RPMI8226 (cell line): ENCODE results near the gene HPF1.
A peak's percentile ranks its signal among the peaks of the same experiment; 100 is the strongest.
"Not testable (repeated sequence)": the region's sequence is repeated elsewhere in the genome, so short reads cannot be mapped to it uniquely, and the experiment has no call there.

Source experiments
- DNase-seq: peaks from one replicate; pipeline ENCODE4 v3.0.0-alpha.2; 2015

HPF1 gene

DNA sequence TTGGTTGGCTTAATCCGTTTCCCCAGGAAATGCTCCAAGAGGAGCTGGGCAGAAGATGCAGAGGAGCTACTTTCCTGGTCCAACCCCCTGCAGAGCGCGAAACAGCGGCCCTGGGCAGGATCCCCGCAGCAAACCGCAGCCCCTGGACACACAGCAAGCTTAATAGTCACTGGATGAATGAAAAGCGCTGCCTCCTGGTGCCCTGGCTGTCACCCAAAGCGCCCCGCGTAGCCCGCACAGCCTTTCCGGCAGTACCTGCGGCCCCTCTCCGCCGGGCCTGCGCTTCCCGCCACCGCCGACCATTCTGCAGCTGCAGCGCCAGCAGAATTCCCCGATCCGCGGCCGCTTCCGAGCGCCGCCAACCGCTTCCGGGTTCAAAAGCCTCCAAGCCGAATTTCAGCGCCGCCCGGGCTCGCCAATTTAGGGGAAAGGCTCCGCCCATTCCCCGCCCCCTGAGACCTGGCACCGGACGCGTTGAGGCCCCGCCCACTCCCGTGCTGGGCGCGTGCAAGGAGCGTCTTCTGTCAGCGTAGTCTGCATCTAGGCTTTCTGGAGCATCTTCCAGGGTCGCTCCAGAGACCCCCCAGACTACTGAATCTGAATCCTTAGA lies at the start of gene HPF1:
Gene HPF1, minus strand, starts transcription at position 370 of the 610 bp plus-strand sequence. Its CDS starts 67 bp downstream, at position 303.
- DNase-seq: peak; percentile 95

DNA sequence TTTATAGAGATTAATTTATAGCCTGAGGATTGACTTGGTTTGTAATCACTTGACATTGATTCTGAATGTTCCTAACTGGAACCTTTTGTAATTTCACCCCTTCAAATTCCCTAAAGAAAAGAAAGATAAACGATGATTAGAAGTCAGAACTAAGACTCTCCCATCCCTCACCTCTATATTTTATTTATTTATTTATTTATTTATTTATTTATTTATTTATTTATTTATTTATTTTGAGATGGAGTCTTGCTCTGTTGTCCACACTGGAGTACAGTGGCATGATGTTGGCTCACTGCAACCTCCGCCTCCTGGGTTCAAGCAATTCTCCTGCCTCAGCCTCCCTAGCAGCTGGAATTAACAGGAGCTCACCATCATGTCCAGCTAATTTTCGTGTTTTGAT lies 49.0 kb upstream of the HPF1 start:
- DNase-seq: not testable (repeated sequence)

DNA sequence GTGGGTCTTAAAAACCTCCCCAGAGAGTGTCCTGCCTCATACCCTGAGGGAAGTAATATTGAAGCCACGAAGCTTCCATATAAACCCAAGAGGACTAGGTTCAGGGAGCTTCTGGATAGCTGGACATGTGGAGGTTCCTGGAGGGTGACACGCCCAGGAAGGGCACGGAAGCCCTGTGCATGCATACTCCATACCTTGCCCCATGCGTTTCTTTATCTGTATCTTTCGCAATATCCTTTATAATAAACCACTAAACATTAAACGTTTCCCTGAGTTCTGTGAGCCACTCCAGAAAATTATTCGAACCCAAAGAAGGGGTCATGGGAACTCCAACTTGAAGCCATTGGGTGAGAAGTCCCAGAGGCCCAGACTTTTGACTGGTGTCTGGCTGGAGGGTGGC lies 45.7 kb upstream of the HPF1 start:
- no peak for DNase-seq

DNA sequence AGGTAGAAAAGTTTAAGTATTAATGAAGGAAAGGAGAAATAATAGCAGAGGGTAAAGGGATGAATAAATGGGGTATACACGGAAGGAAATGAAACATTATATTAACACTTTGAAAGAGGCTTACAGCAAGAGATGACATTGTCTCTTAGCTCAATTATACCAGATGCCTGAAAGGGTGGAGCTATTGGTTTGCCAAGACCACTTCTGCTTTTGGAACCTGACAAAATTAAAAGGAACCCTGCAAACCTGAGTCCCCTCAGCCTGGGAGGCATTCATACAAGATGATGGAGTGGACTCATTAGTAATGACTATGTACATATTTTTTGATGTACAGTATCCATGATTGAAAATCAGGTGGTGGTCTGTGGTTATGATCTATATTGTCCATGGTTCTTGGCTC lies 45.1 kb upstream of the HPF1 start:
- DNase-seq: no peak

DNA sequence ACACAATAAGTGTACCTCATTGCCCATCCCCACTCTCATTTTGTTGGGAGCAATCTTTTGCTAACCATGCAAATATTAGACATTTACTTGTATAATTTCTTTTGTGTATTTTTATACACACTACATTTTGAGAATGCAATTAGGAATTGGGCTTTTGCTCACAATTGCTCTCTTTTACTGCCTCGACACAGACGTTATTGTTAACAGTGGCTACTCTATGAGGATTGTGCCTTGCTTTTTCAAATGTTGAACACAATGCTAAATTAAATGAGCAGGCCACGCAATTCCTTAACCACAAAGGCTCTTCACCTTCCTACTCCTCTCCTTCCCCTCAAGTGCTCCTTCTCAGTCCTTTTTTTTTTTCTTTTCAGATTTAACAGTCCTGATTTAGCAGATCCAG lies 42.8 kb upstream of the HPF1 start:
- DNase-seq: no peak

DNA sequence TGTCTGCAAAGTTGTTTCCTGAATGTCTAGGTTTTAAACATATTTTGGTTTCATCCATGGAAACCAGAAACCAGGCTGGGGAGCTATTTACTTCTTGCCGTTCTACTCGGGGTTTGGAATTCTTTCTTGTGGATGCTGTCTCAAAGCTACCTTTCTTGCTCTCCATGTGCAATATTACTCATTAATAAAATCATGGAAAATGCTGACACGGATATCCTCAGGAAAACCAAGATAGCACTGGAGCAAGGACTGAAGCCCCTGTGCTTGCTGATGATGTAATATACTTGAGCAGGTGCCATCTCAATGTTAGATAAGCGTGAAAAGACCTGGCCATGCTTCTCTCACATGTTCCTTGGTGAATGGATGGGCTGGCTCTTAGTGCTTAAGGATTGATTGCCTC lies 41.5 kb upstream of the HPF1 start:
- DNase-seq: no peak

DNA sequence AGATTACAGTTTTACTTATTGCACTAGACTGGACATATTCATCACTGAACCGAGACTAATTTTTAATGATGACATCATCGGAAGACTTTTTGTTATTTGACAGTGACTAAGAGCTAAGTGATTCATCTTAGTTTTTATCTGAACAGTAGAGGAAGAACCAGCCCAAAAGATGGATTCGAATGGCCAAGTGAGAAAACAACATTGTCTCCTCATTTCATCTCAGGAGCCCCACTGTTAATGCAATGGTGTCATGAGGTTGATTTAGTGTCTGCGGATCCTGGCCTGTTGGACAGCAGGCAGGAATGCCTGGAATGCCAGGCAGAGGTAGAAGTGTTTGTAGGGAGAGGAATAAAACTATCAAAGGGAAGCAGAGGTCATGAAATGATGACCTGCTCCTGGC lies 37.8 kb upstream of the HPF1 start:
- DNase-seq: no peak

DNA sequence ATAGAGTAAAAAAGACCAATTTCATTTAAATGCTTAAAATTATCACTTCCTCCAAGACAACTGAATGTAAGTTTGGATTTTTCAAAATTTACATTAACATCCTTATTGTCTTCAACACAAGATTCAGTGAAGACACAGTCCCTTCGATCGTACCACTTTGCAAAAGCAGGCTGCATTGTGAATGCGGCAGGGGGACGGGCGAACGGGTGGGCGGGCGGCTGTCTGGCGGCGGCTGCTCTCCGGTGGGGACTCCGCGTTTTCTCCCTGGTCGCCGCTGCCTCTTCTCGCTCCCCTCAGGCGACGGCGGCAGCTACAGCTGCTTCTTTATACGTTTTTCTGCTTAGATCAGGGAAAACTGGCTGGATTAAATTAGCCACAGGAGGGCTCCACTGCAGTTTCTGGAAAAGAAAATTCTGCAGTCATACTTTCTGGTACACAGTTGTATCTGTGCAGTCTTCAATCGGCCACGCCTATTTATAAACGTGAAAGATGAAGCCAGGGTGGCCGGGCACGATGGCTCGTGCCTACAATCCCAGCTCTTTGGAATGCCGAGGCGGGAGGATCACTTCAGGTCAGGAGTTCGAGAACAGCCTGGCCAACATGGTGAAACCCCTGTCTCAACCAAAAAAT lies 33.9 kb upstream of the HPF1 start:
- peak; percentile 64 for DNase-seq

DNA sequence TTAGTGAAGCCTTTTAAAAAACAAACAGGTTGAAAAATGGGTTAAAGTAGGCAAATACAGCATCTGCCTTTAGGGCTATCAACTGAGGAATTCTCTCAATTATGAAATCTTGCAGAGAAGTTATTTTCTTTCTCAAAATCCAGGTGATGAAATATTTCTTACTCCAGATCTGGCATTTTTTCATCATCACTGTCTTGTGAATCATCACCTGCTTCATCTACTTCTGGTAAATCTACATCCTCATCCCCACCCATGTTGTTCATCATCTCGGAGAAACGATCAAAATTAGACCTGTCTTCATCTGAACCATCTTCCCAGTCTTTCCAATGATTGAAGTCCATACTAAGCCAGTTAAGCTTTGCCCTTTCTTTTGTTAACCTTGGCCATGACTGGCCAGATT lies 33.3 kb upstream of the HPF1 start:
- no peak for DNase-seq

DNA sequence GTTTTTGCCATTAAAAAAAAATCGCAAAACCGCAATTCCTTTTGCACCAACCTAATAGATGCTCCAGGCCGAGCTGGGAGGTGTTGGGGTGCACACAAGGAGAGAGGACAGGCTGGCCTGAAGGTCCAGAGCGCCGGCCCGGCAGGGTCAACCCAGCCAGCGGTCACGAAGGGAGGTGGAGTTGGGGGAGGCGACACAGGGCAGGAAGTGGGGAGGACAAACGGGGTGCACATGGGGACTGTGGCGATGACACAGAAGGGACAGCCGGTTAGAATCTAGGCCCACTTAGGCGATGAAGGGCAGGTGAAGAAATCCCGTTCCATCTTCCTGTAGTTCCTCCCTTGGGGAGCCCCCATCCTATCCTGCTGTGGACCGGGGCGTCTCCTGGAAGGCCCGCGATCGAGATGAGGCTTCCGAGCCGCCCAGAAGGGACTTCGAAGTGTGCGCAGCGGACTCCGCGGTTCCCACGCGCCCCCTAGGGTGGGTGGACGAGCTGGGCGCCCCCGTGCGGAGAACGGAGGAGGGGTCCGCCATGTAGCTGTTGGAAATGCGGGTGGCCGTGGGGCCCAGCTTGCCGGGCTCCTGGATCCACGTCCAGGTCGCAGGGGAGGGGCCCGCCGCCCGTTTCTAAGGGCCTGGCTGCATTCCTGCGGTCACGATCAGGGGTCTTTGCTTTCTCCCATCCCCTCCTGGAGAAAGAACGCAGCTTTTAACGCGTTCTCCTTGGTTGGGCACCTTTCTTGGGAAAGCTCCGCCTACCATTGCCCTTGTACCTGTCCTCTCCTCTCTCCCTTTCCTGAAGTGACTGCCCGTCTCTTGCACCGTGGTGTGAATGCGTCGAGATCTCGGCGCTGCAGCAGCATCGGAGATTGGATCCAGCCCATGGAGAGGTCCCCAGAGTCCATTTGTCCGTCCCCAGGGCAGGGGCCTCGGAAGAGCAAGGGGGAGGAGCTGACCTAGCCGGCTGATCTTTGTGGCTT lies 17.0 kb upstream of the HPF1 start:
- no peak for DNase-seq

DNA sequence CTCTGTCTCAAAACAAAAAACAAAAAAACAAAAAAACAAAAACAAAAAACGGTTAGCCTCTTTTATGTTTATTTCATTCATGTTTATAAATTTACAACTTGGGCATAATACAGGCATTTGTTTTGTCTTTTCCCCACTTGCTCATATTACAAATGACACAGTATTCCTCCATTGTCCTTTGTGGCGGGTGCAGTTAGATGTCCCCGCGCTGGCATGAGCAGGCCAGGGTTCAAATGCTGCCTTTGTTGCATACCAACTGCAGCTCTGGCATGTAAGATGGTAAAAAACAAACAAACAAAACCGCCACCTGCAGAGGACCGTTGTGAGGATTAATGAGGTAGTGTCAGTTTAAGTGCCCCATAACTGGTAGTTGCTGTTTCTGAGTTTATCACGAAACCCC lies 16.1 kb upstream of the HPF1 start:
- DNase-seq: no peak

DNA sequence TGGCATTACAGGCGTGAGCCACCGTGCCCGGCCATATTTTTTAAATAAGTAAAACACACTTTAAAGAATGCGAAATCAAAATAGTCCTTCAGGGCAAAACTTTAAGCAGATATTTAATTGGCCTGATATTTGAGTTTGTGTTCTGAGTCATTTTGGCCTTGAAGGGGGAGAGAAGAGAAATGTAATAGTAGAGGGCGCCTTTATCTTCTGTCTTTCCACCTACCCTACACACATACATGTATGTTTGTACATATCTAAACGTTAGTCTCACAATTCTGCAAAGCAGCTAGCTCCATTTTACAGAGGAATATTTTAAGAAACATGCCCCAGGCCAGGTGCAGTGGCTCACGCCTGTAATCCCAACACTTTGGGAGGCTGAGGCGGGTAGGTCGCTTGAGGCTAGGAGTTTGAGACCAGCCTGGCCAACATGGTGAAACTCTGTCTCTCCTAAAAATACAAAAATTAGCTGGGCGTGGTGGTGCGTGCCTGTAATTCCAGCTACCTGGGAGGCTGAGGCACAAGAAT lies 13.9 kb upstream of the HPF1 start:
- not testable (repeated sequence) for DNase-seq

DNA sequence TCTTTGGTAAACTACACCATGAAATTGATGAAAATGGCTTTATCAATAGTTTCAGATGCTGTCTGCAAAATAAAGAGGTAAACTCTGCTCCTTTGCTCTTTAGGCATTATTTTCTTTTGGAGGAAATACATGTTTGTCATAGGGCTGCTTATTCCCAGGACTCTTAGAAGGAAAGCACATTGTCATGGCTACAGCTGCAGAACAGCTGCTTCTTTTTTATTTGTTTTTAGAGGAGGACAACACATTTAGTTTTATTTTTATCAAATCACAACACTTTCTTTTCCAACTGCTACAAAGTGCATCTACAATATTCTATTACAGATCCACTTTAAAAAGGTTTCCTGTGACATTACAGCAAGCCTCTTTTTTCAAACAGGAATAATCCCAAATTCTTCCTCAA lies 12.7 kb upstream of the HPF1 start:
- no peak for DNase-seq

DNA sequence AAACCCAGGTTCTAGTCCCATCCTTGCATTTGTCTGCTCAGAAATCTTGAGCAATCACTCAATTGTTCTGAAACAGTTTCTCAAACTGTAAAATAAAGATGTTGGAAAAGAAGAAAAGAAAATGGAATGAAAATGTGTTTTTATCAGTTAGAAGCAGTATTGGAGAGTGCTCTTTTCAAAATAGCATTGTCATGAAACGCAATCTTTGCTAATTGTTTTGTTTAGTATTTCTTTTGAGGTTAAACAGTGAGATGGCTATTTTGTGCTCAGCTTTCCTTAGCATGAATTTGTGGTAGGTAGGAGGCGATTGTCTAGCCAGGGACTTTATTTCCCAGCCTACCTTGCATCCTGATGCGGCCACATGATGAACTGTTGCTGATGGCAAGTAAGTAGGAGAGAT lies 10.6 kb upstream of the HPF1 start:
- DNase-seq: no peak

DNA sequence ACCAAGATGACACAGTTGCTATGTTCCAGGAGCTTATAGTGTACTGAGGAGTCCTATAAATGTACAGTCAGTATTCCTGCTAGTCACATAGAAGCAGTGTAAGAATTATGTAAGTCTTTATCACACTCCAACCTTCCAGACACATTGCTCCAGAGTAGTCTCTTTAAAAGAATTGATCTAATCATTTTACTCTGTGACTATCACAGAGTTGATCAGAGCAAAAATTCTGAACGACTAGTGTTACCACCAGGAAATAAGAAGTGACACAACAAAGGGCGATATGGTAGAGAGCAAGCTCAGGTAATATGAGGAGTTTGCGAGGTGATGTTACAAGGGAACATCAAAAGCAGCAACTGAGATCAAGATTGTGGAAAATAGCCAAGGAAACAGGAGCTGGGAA lies 9.0 kb upstream of the HPF1 start:
- DNase-seq: no peak

DNA sequence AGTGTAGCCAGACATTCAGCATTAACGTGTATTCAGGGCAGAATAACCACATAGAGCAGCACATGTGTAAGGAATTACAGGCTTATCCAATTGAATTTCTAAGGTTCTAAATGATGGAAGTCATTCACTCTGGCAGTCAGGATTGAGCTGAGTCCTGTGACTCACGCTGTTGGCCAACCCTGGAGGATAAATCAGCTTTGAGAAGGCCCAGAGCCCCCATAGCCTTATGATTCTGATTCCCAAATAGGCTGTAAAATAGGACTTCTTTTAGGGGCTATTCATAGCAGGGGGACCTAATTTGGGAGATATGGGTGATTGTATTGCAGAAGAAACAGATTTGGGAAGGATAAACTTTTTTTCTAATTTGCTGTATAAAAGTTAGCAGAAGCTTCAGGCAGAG lies 8.1 kb upstream of the HPF1 start:
- DNase-seq: no peak

DNA sequence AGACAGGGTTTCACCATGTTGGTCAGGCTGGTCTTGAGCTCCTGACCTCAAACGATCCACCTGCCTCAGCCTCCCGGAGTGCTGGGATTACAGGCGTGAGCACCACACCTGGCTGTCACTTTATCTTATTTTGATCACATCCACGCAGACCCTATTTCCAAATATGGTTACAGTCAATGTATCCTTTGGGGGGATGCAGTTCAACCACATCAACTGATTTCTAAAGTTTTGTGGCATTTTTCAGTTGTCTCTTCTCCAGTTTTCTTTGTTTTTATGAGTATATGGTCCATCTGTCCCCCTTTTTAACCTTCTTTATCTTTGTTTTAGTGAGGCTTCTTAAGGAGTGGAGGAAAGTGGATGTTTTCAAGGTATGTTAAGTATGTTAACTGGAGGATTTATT lies 4.1 kb upstream of the HPF1 start:
- no peak for DNase-seq

DNA sequence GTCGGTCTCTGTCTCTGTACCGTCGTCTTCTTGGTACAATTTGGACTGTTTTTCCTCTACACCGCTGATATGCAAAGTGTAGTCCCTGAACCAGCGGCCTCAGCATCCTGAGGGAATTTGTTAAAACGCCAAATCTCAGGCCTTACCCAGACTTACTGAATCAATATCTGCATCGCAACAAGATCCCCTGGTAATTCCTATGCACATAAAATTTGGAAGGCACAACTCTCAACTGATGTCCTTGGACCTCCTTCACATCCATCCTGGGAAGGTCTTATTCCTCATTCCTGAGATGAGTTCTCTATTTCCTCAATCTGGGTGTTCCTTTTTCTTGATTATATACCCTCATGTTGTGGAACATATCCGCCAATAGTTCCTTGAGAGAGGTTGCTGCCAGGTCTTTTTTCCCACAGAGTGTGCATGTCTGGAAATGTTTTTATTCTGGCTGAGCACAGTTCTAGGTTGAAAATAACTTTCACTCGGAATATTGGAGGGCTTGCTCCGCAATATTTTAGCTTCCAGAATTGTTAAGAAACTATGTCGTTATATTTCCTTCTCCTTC lies 738 bp upstream of the HPF1 start:
- no peak for DNase-seq

DNA sequence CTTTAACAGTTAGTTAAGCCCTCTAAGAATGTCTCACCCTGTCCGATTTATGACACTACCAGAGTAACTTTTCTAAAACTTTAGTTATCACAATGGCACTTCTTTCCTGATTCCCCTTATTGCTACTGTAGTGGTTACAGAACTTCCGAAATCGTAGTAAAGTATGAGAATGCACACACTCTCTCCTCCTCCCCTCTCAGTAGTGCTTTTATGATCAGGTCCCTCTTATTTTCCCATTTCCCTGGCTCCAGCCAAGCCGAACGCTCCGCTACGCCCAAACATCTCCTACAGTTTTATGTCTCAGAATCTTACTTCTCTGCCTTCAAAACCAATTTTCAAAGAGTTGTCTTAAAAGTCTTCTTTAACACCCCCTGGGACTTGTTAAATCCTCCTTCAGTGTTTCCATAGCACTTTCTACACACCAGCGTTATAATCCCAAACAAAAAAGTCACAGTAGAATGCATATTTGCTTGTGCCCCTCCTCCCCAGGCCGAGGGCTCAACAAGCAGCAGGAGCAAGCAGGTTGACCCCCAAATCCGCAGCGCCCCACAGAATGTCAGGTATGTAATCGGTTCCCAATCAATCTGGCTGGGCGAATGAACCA lies 671 bp downstream of the HPF1 start:
- peak; percentile 6 for DNase-seq

DNA sequence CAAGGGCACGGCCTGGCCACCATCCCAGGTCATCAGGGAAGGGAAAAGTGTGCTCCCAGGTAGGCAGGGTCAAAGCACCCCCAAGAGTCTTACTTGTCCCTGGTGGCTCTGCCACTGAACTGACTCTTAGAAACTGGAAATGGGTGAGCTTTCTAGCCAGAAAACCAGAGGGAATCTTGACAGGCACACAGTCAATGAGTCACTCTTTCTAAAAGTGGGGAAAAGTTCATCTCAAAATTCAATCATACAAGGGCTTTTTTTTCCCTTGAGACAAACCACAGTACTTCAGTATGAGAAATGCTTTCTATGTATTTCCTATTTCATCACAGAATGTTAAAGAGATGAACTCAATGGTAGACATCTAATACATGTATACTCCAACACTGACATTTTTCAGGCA lies 12.5 kb downstream of the HPF1 start:
- DNase-seq: no peak

DNA sequence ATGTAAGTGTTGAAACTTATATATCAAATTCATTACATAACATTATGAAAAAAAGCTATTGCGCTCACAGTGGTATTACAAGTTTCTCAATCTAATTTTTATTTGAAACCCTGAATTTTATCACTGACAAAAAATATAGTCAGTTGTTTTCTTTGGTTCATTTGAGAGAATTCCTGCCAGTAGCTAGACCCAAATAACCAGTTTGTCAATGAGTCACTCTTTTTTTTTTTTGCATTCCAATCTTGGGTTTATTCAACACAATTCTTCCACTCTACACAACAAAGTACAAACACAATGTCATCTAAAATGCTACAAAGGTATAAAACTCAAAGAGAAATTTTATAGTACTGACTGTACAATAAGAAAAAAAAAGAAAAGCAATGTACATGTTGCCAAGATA lies 13.1 kb downstream of the HPF1 start:
- DNase-seq: no peak

DNA sequence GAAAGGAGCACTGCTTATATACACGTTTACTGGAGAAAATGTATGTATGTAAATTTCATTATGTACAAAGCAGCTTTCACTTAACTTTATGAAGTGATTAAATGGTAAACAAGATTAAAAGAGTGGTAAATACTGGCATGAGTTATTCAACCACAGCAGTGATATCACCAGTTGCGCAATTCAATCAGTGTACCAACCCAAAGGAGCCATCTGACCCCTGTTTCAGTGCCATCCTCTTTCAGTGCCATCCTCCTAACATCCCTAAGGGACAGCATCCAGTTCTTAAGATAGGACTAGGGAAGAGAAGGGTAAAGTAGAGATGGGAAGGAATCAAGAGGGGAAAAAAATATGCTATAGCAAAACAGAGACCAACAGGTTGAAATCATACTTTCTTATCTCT lies 16.2 kb downstream of the HPF1 start:
- no peak for DNase-seq

DNA sequence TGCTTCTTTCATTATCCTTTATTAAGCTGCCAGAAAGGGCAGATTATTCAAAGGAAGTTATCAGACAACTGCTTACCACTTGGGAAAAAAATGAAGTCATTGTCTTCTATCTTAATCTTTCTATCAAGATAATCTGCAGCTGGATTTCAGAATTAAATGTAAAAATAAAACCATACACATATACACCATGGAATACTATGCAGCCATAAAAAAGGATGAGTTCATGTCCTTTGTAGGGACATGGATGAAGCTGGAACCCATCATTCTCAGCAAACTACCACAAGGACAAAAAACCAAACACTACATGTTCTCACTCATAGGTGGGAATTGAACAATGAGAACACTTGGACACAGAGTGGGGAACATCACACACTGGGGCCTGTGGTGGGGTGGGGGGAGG lies 19.1 kb downstream of the HPF1 start:
- DNase-seq: not testable (repeated sequence)
